Thymus (tissue), 11 donors: Measurements from ENCODE around the gene CLEC16A. TPM values are rescaled to one million over a fixed set of nuclear protein-coding genes. Genes with fewer than 3 reads are reported as not detected.

ENCODE experiments used
- DNase-seq, 9 donors: peaks; one replicate each; pipeline ENCODE4 v3.0.0-alpha.2; 2013; ENCODE audit warnings: low spot score in 9 of 9, low read depth in 6 of 9, missing footprints in 1 of 9
- H3K27ac ChIP-seq, 2 donors: one replicate each; pipeline ENCODE4 v1.5.1; 2013; ENCODE audit warnings: control low read depth in 1 of 2, low read depth in 1 of 2, low read length in 1 of 2, mild to moderate bottlenecking in 1 of 2, moderate library complexity in 1 of 2
- H3K27me3 ChIP-seq, 2 donors: one replicate each; pipeline ENCODE4 v1.5.1; 2013; ENCODE audit warnings: low read length in 1 of 2; ENCODE audit not compliant: control insufficient read depth in 2 of 2, insufficient read depth in 1 of 2
- H3K36me3 ChIP-seq, 2 donors: one replicate each; pipeline ENCODE4 v1.5.1; 2013; ENCODE audit warnings: low read length in 1 of 2, mild to moderate bottlenecking in 1 of 2, moderate library complexity in 1 of 2; ENCODE audit not compliant: control insufficient read depth in 2 of 2, insufficient read depth in 2 of 2
- H3K4me1 ChIP-seq, 2 donors: one replicate each; pipeline ENCODE4 v1.5.1; 2013; ENCODE audit warnings: low read length in 2 of 2; ENCODE audit not compliant: control insufficient read depth in 2 of 2, insufficient read depth in 2 of 2
- H3K4me3 ChIP-seq, 2 donors: one replicate each; pipeline ENCODE4 v1.5.1; 2013; ENCODE audit warnings: low read length in 2 of 2, control low read depth in 1 of 2, mild to moderate bottlenecking in 1 of 2
- H3K9me3 ChIP-seq, 2 donors: one replicate each; pipeline ENCODE4 v1.5.1; 2013; ENCODE audit warnings: low read length in 1 of 2, mild to moderate bottlenecking in 1 of 2; ENCODE audit not compliant: control insufficient read depth in 2 of 2, insufficient read depth in 1 of 2
- WGBS: extraction: QIAGEN DNeasy Blood & Tissue Kit; methylation state at CpG from one replicate; pipeline ENCODE4 v1.1.7; 2013; 5-methylcytosine and 5-hydroxymethylcytosine counted together
- polyA plus RNA-seq: library from polyadenylated mRNA; stranded (reverse); fragments of 200-250 nt; gene quantifications from one replicate; pipeline ENCODE4 v1.2.3, GENCODE V29; 2013
- total RNA-seq: library from RNA; stranded (reverse); fragments of 120-200 nt; gene quantifications from one replicate; pipeline ENCODE4 v1.2.4, GENCODE V29; 2013
- donor health status: healthy.

Gene CLEC16A
- total and polyA plus RNA-seq, 2 donors = 18.8 to 19.9 TPM

DNA sequence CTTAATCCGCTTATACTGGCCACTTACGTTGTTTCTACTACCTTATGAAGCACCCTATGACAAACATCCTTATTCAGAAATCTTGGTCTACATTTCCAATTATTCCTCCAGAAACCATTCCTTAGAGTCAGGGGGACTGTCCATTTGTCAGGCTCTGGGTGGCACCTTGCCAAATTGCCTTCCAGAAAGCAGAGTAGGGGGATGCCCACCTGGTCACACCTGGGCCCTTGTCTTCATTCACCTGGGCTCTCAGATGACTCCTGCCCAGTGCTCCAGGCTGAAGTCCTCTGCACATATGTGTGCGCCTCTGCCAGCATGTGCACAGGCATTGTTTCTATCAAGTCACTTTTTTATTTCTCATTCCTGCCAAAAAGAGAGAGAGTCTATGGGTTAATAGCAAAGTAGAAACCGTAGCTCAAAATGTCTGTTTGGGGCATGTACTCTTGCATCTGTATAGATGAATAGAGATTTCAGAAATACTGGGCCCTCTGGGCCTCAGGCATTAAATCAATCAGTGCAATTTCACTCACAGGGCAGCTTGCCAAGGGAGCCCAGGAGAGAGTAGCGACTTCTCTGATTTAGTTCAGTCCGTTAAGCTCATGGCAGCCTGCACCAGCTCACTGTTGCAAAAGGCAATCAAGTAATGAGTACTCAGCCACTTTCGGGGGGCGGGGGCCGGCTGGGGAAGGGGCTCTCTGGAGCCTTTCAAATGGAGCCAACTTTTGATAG lies 207.0 kb downstream of the CLEC16A start:
- no peak for DNase-seq
- H3K27me3 ChIP-seq = no peaks in the 10 kb centered on the region
- WGBS = 98% methylated on average over 9 of the region's 9 CpGs
- peaks cover 3 to 6% of the 10 kb centered on the region in 2 donors for H3K36me3 ChIP-seq
- no peak overlapping the region for H3K27ac ChIP-seq
- H3K4me1 ChIP-seq = peaks cover 16 to 38% of the 10 kb centered on the region in 2 donors
- no peaks in the 10 kb centered on the region for H3K9me3 ChIP-seq
- no peak overlapping the region for H3K4me3 ChIP-seq

DNA sequence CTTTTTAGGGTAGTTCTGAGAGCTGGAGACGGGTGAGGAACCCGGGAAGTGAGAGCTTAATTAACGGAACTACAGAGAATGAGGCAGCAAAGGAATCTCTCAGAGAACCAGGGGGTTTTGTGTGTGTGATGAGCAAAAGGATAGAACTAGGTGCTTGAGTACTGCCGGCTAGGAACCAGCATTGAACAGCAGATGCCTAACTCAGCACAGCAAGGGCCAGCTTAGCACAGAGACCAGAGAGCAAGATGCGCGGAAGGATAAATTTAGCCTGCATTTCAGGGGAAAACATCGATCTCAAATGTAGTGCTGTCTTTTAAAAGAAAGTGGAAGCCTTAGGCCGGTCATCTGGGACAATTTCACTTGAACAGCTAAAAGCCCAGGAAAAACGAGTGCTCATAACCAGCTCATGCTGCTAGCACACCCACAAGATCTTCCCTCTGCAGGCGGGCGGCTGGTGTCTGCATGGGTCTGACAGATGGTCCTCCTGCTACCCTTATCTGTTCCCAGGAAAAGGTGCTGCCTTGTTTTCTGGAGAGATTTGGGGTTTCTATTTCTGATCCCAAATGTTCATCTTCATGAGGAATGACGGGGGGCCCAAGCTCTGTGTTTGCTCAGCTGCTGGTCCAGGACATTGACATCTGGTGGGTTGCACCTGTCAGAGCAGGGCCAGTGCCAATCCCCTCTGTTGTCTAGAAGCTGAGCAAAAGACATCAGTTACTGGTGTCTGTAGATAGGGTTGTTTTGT lies 207.7 kb downstream of the CLEC16A start:
- no peaks in the 10 kb centered on the region for H3K27me3 ChIP-seq
- peaks cover 3 to 6% of the 10 kb centered on the region in 2 donors for H3K36me3 ChIP-seq
- peak overlapping the region in 1 of 2 donors; percentile 77 for H3K27ac ChIP-seq
- 95% methylated on average over 12 of the region's 12 CpGs for WGBS
- peaks cover 17 to 43% of the 10 kb centered on the region in 2 donors for H3K4me1 ChIP-seq
- H3K4me3 ChIP-seq = no peak overlapping the region
- H3K9me3 ChIP-seq = no peaks in the 10 kb centered on the region
- peak in 1 of 9 donors; percentile 70 for DNase-seq

- Histone ChIP-seq H3K27ac (peak overlapping the region in 1 of 2 donors; percentile 77), H3K4me1 (peaks cover 22 to 50% of the 10 kb centered on the region in 2 donors), H3K4me3 (no peak overlapping the region), H3K27me3 (no peaks in the 10 kb centered on the region), H3K36me3 (peaks cover 3 to 6% of the 10 kb centered on the region in 2 donors), H3K9me3 (no peaks in the 10 kb centered on the region)
- DNase-seq = peak in 2 of 9 donors; percentile 50 to 70
- WGBS = 70% methylated on average over 17 of the region's 17 CpGs
Measured at GRCh38 chr16:11152677-11153331, 208.4 kb downstream of the CLEC16A start.

GRCh38 chr16:11155284-11155806 lies 211.0 kb downstream of the CLEC16A start:
- DNase-seq = no peak
- Histone ChIP-seq H3K36me3 (peaks cover 0 to 6% of the 10 kb centered on the region in 2 donors), H3K27ac (no peak overlapping the region), H3K4me3 (no peak overlapping the region), H3K27me3 (no peaks in the 10 kb centered on the region), H3K9me3 (no peaks in the 10 kb centered on the region), H3K4me1 (peaks cover 24 to 61% of the 10 kb centered on the region in 2 donors)
- WGBS = 94% methylated on average over 13 of the region's 13 CpGs

GRCh38 chr16:11156401-11156800 lies 212.0 kb downstream of the CLEC16A start:
- no peaks in the 10 kb centered on the region for H3K27me3 ChIP-seq
- H3K27ac ChIP-seq = no peak overlapping the region
- H3K36me3 ChIP-seq = peaks cover 0 to 6% of the 10 kb centered on the region in 2 donors
- DNase-seq = no peak
- no peak overlapping the region for H3K4me3 ChIP-seq
- peaks cover 24 to 58% of the 10 kb centered on the region in 2 donors for H3K4me1 ChIP-seq
- H3K9me3 ChIP-seq = no peaks in the 10 kb centered on the region
- WGBS = 97% methylated on average over 9 of the region's 9 CpGs

DNA sequence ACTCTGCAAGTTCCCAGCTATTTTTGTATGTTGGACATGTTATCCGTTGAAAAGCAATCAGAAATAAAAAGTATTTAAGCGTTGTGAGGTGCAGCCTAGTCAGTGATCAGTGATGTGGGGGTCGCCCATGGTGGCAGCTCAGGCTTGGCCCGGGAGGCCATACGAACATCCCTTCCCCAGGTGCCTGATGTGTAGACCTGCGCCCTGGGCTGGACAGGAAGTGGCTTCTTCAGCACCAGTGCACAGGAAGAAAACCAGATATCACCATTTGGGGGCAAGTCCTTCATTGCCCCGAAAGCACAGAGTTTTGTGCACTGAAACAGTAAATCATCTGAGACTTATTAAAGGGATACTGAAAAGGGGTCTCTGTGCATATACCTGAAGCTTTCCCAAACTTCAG lies 212.8 kb downstream of the CLEC16A start:
- no peak overlapping the region for H3K27ac ChIP-seq
- 83% methylated on average over 7 of the region's 7 CpGs for WGBS
- no peak overlapping the region for H3K4me3 ChIP-seq
- no peaks in the 10 kb centered on the region for H3K9me3 ChIP-seq
- peaks cover 0 to 6% of the 10 kb centered on the region in 2 donors for H3K36me3 ChIP-seq
- no peak for DNase-seq
- no peaks in the 10 kb centered on the region for H3K27me3 ChIP-seq
- H3K4me1 ChIP-seq = peaks cover 22 to 51% of the 10 kb centered on the region in 2 donors

- peaks cover 14 to 49% of the 10 kb centered on the region in 2 donors for H3K4me1 ChIP-seq
Measured at GRCh38 chr16:11158018-11158417, 213.7 kb downstream of the CLEC16A start.

GRCh38 chr16:11159282-11159681 lies 214.9 kb downstream of the CLEC16A start:
- Histone ChIP-seq H3K36me3 (peaks cover 0 to 6% of the 10 kb centered on the region in 2 donors), H3K27me3 (no peaks in the 10 kb centered on the region), H3K4me3 (no peak overlapping the region), H3K4me1 (peaks cover 8 to 43% of the 10 kb centered on the region in 2 donors), H3K9me3 (no peaks in the 10 kb centered on the region), H3K27ac (no peak overlapping the region)
- no peak for DNase-seq
- 96% methylated on average over 4 of the region's 4 CpGs for WGBS

More at GRCh38 chr16:11158018-11158417, 213.7 kb downstream of the CLEC16A start:
- H3K4me3 ChIP-seq = no peak overlapping the region
- no peak overlapping the region for H3K27ac ChIP-seq
- no peaks in the 10 kb centered on the region for H3K9me3 ChIP-seq
- no peaks in the 10 kb centered on the region for H3K27me3 ChIP-seq
- WGBS = 97% methylated on average over 12 of the region's 12 CpGs
- peaks cover 0 to 6% of the 10 kb centered on the region in 2 donors for H3K36me3 ChIP-seq
- no peak for DNase-seq
